SH-SY5Y (cell line): Measurements from ENCODE around the gene SPPL3.

Experiments used
- GATA2 ChIP-seq: IDR thresholded peaks from 2 replicates; pipeline ENCODE4 v1.6.1; 2011; ENCODE audit warnings: mild to moderate bottlenecking, low read depth, low read length
- GATA3 ChIP-seq: IDR thresholded peaks from 2 replicates; pipeline ENCODE4 v1.6.1; 2011; ENCODE audit warnings: low read depth, mild to moderate bottlenecking, low read length, moderate library complexity

GRCh38 chr12:120801146-120801545 is 103.0 kb downstream of the SPPL3 start:
- no peak for TF ChIP-seq GATA3
- no peak for TF ChIP-seq GATA2
